ENCODE data around the gene RTKN2. TPM values are rescaled to one million over a fixed set of nuclear protein-coding genes. Genes with fewer than 3 reads are reported as not detected.

Gene RTKN2
- total RNA-seq, 4 donors from 2014 or later = 0.30 TPM; not detected in 3

DNA sequence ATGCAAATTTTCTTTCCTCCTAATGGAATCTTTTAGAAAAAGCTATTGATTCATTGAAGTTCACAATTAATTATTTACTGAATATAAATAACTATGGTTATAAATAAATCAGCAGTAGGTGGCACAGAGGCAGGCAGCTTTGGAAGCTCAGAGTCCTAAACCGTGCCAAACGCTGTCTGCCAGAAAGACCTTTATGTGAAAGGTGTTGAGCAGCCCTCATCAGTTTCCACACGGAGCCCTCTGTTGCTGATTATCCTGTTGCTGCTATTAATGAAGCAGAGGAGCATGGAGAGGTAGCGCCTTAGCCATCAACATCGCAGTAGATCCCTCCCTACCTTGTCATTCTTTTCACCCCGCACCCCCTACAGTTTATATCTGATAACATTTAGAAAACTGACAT, 51.0 kb downstream of the RTKN2 start:
- WGBS, 2 donors = 78 to 87% methylated on average over 6 of the region's 6 CpGs
- TF ChIP-seq EP300 (IDR thresholded peaks at IDR 0.05) = no peak
- TF ChIP-seq POLR2A (IDR thresholded peaks at IDR 0.05) = no peak
- TF ChIP-seq, protein P1, sequence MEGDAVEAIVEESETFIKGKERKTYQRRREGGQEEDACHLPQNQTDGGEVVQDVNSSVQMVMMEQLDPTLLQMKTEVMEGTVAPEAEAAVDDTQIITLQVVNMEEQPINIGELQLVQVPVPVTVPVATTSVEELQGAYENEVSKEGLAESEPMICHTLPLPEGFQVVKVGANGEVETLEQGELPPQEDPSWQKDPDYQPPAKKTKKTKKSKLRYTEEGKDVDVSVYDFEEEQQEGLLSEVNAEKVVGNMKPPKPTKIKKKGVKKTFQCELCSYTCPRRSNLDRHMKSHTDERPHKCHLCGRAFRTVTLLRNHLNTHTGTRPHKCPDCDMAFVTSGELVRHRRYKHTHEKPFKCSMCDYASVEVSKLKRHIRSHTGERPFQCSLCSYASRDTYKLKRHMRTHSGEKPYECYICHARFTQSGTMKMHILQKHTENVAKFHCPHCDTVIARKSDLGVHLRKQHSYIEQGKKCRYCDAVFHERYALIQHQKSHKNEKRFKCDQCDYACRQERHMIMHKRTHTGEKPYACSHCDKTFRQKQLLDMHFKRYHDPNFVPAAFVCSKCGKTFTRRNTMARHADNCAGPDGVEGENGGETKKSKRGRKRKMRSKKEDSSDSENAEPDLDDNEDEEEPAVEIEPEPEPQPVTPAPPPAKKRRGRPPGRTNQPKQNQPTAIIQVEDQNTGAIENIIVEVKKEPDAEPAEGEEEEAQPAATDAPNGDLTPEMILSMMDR (IDR thresholded peaks at IDR 0.05) = no peak
- Histone ChIP-seq H3K27me3 (no peaks in the 10 kb centered on the region), H3K36me3 (no peaks in the 10 kb centered on the region), H3K4me3 (no peak overlapping the region), H3K27ac (no peak overlapping the region), H3K4me1 (no peaks in the 10 kb centered on the region), H3K9me3 (no peaks in the 10 kb centered on the region)
- DNase-seq (ENCODE audit: low spot score in 2 of 2) = no peak

DNA sequence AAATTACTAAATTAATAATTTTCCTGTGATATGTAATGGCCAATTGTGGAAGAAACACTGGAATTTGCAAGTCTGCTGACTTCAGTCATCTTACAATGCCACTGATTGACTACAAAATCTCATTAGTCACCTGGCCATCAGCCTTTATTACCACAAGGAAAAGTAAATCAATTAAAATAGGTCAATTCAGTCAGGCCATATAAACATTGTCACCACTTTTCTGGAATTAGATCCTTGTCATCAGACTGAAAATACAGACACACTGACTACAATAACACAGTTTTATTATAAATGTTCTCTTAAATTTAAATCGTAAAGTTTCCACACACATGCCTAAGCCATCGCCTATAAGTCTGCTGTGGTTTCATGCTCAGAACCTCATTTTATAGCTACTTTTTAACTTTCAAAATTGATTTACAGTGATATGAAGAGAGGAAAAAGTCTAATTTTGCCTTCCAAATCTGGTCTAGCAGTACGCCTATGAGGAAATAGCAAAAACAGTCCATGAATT, 54.2 kb downstream of the RTKN2 start:
- no peak overlapping the region for H3K27ac ChIP-seq
- TF ChIP-seq POLR2A (IDR thresholded peaks at IDR 0.05) (no peak), EP300 (IDR thresholded peaks at IDR 0.05) (no peak)
- TF ChIP-seq, protein P1 (IDR thresholded peaks at IDR 0.05) = no peak
- no peaks in the 10 kb centered on the region for H3K9me3 ChIP-seq
- H3K4me3 ChIP-seq = no peak overlapping the region
- no peaks in the 10 kb centered on the region for H3K27me3 ChIP-seq
- no peaks in the 10 kb centered on the region for H3K36me3 ChIP-seq
- H3K4me1 ChIP-seq = no peaks in the 10 kb centered on the region
- no peak for DNase-seq (ENCODE audit: low spot score in 2 of 2)
- 94 to 96% methylated on average over 3 of the region's 3 CpGs for WGBS, 2 donors

DNA sequence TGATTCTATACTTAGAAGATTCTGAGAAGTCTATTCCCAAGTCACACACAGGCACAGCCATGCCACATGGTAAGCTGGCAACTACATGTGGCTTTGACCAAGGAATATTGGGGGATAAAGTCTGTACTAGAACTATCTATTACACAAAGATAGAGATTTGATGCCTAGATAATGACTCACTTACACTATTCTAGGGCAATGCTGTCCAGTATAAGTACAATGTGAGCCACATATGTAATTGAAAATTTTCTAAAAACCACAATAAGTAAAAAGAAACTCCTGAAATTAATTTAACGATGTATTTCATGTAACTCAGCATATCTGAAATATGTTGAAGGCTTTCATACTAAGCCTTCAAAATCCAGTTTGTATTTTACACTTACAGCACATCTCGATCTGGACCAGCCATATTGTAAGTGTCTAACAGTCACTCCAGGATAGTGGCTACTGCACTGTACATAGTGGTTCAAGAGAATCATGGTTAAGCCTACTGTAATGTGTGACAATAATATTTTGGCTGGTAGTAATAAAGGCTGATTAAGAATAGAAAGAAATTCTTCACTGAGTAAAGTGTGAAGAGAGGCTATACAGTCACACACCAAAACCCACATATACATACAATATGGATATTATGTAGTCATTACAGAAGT, 62.8 kb downstream of the RTKN2 start:
- Histone ChIP-seq H3K4me3 (no peak overlapping the region), H3K27ac (no peak overlapping the region), H3K4me1 (no peaks in the 10 kb centered on the region), H3K27me3 (no peaks in the 10 kb centered on the region), H3K36me3 (no peaks in the 10 kb centered on the region), H3K9me3 (no peaks in the 10 kb centered on the region)
- no peak for TF ChIP-seq EP300 (IDR thresholded peaks at IDR 0.05)
- TF ChIP-seq, protein P1 (IDR thresholded peaks at IDR 0.05) = no peak
- TF ChIP-seq POLR2A (IDR thresholded peaks at IDR 0.05) = no peak
- 93 to 96% methylated on average over 2 of the region's 2 CpGs for WGBS, 2 donors
- no peak for DNase-seq (ENCODE audit: low spot score in 2 of 2)

DNA sequence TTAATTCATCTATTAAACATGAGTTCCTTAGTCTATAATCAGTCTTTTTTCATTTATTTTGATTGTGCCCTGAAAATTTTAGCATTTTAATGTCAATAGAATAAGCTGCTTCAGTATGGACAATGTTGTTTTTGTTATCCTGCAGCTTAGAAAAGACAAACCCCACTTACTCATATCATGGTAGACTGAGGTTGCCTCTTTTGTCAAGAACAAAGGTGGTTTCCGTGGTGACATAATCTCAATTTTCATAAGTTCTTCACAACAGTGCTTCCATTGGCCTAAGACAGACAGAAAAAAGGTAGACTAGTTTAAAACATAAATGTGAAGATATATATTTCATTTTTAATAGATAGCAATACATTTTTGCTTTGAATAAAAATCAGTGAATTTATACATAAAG, 69.1 kb downstream of the RTKN2 start:
- no peaks in the 10 kb centered on the region for H3K36me3 ChIP-seq
- TF ChIP-seq EP300 (IDR thresholded peaks at IDR 0.05) = no peak
- TF ChIP-seq POLR2A (IDR thresholded peaks at IDR 0.05) = no peak
- TF ChIP-seq, protein P1 (IDR thresholded peaks at IDR 0.05) = no peak
- H3K27ac ChIP-seq = no peak overlapping the region
- WGBS, 2 donors = 72 to 75% methylated on average over 1 of the region's 1 CpG
- no peak for DNase-seq (ENCODE audit: low spot score in 2 of 2)
- H3K4me1 ChIP-seq = peaks cover 0 to 26% (median 4%) of the 10 kb centered on the region in 4 donors
- H3K9me3 ChIP-seq = no peaks in the 10 kb centered on the region
- H3K27me3 ChIP-seq = no peaks in the 10 kb centered on the region
- no peak overlapping the region for H3K4me3 ChIP-seq

DNA sequence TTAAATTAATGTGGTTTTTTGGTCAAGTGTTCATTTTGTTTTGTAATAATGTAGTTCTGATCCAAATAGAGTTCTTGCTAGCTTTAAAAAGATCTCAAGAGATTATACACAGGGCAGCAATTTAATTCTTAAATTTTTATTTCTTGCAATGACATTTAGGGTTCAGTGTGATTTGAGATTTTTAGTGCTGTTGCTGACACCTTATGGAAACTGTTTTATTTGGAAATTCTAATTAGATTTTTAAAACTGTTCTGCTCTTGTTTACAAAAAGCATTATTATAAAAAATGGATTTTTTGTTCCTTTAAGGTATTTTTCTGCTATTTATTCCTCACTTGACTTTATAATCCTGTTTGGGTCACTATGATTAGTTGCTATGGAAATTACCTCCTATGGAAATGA, 72.1 kb downstream of the RTKN2 start:
- no peaks in the 10 kb centered on the region for H3K36me3 ChIP-seq
- no peak overlapping the region for H3K4me3 ChIP-seq
- no peak overlapping the region for H3K27ac ChIP-seq
- DNase-seq (ENCODE audit: low spot score in 2 of 2) = no peak
- no peaks in the 10 kb centered on the region for H3K9me3 ChIP-seq
- TF ChIP-seq EP300 (IDR thresholded peaks at IDR 0.05) (no peak), POLR2A (IDR thresholded peaks at IDR 0.05) (no peak)
- TF ChIP-seq, protein P1 (IDR thresholded peaks at IDR 0.05) = no peak
- H3K4me1 ChIP-seq = peaks cover 0 to 26% (median 4%) of the 10 kb centered on the region in 4 donors
- H3K27me3 ChIP-seq = no peaks in the 10 kb centered on the region
